CD14-positive monocyte (primary cell): Measurements from ENCODE around the gene RSRC1. TPM values are rescaled to one million over a fixed set of nuclear protein-coding genes. Genes with fewer than 3 reads are reported as not detected.
A peak's percentile ranks its signal among the peaks of the same experiment; 100 is the strongest.
"Not testable (repeated sequence)": the region's sequence is repeated elsewhere in the genome, so short reads cannot be mapped to it uniquely, and the experiment has no call there.

Experiments
- DNase-seq, 3 donors: peaks; one replicate each; pipeline ENCODE4 v3.0.0-alpha.2; 2011 to 2022
- H2AFZ ChIP-seq: 2 replicates; pipeline ENCODE4 v1.6.0; 2012; ENCODE audit warnings: mild to moderate bottlenecking, low read depth, low read length, inconsistent platforms; ENCODE audit not compliant: insufficient read depth, poor library complexity, severe bottlenecking
- H3K27ac ChIP-seq, 2 donors: 1 replicate in 1 of 2; 2 replicates in 1 of 2; pipeline ENCODE4 v1.5.1; 2012 to 2013; ENCODE audit warnings: low read length in 2 of 2, control low read depth in 1 of 2, inconsistent platforms in 1 of 2, low read depth in 1 of 2, mild to moderate bottlenecking in 1 of 2
- H3K27me3 ChIP-seq, 2 donors: one replicate each; pipeline versions ENCODE4 v1.6.0 to v1.6.1; 2011 to 2013; ENCODE audit warnings: low read length in 2 of 2; ENCODE audit not compliant: control insufficient read depth in 2 of 2, insufficient read depth in 2 of 2
- H3K36me3 ChIP-seq, 2 donors: replicated peaks in 1 of 2; 1 replicate in 1 of 2; 2 replicates in 1 of 2; pipeline versions ENCODE4 v1.5.1 to v1.6.1; 2012 to 2013; ENCODE audit warnings: low read length in 2 of 2, control low read depth in 1 of 2, inconsistent platforms in 1 of 2, mild to moderate bottlenecking in 1 of 2; ENCODE audit not compliant: insufficient read depth in 2 of 2, control insufficient read depth in 1 of 2
- H3K4me1 ChIP-seq, 2 donors: 1 replicate in 1 of 2; 2 replicates in 1 of 2; pipeline versions ENCODE4 v1.5.1 to v1.6.1; 2012 to 2013; ENCODE audit warnings: low read length in 2 of 2, control low read depth in 1 of 2, inconsistent platforms in 1 of 2, mild to moderate bottlenecking in 1 of 2, moderate library complexity in 1 of 2; ENCODE audit not compliant: insufficient read depth in 2 of 2, control insufficient read depth in 1 of 2
- H3K4me2 ChIP-seq: replicated peaks from 2 replicates; pipeline ENCODE3; 2012; ENCODE audit warnings: low read length, moderate library complexity, mild to moderate bottlenecking; ENCODE audit not compliant: poor library complexity, severe bottlenecking; ENCODE audit errors: extremely low read depth
- H3K4me3 ChIP-seq, 3 experiments: fragments of 200-600 bp in 1 of 3; sonication (generic) in 1 of 3; replicated peaks in 1 of 3; 1 replicate in 2 of 3; 2 replicates in 1 of 3; pipeline ENCODE4 v1.5.1; 2011 to 2013; ENCODE audit warnings: low read length in 3 of 3, mild to moderate bottlenecking in 3 of 3, control low read depth in 2 of 3, low read depth in 2 of 3, inconsistent platforms in 1 of 3, moderate library complexity in 1 of 3
- H3K79me2 ChIP-seq: 2 replicates; pipeline ENCODE4 v1.6.0; 2012; ENCODE audit warnings: mild to moderate bottlenecking, control low read depth, inconsistent platforms, low read length, moderate library complexity; ENCODE audit not compliant: insufficient read depth
- H3K9ac ChIP-seq: 2 replicates; pipeline ENCODE4 v1.6.0; 2017; ENCODE audit warnings: low read length, mild to moderate bottlenecking; ENCODE audit not compliant: insufficient read depth, poor library complexity, severe bottlenecking
- H3K9me3 ChIP-seq, 2 donors: replicated peaks in 1 of 2; 1 replicate in 1 of 2; 2 replicates in 1 of 2; pipeline versions ENCODE4 v1.5.1 to v1.6.1; 2012 to 2013; ENCODE audit warnings: low read length in 2 of 2, control low read depth in 1 of 2; ENCODE audit not compliant: control insufficient read depth in 1 of 2, insufficient read depth in 1 of 2
- H4K20me1 ChIP-seq: 2 replicates; pipeline ENCODE4 v1.6.0; 2012; ENCODE audit warnings: mild to moderate bottlenecking, low read length, control low read depth, moderate library complexity; ENCODE audit not compliant: insufficient read depth
- H3K27ac Mint-ChIP-seq, 7 donors: one replicate each; pipeline ENCODE4 v1.8.0; 2020; ENCODE audit warnings: mild to moderate bottlenecking in 7 of 7, mixed read lengths in 7 of 7, moderate library complexity in 6 of 7, inconsistent platforms in 2 of 7
- H3K27me3 Mint-ChIP-seq, 3 donors: one replicate each; pipeline ENCODE4 v1.8.0; 2021 to 2022; ENCODE audit warnings: low read depth in 3 of 3, mild to moderate bottlenecking in 3 of 3, mixed read lengths in 3 of 3, moderate library complexity in 3 of 3, inconsistent platforms in 1 of 3
- H3K36me3 Mint-ChIP-seq, 2 donors: one replicate each; pipeline ENCODE4 v1.8.0; 2020; ENCODE audit warnings: mixed read lengths in 2 of 2, inconsistent platforms in 1 of 2, mild to moderate bottlenecking in 1 of 2
- H3K4me1 Mint-ChIP-seq: one replicate; pipeline ENCODE4 v1.8.0; 2020; ENCODE audit warnings: mild to moderate bottlenecking, mixed read lengths
- H3K4me3 Mint-ChIP-seq, 2 donors: one replicate each; pipeline ENCODE4 v1.8.0; 2020; ENCODE audit warnings: mild to moderate bottlenecking in 2 of 2, mixed read lengths in 2 of 2, moderate library complexity in 1 of 2
- H3K9me3 Mint-ChIP-seq, 7 donors: one replicate each; pipeline ENCODE4 v1.8.0; 2020 to 2022; ENCODE audit warnings: mixed read lengths in 7 of 7, mild to moderate bottlenecking in 6 of 7, moderate library complexity in 6 of 7, inconsistent platforms in 2 of 7
- WGBS: methylation state at CpG from one replicate; pipeline ENCODE4 v1.1.5; 2013; ENCODE audit warnings: missing lambda C conversion rate; ENCODE audit not compliant: insufficient coverage; 5-methylcytosine and 5-hydroxymethylcytosine counted together
- intact Hi-C, 2 donors: fragments of 100-400 bp; cut with micrococcal nuclease; formaldehyde crosslinking; loops; one replicate each; pipeline versions ENCODE4 v1.15.0 to v1.15.1; 2023
- polyA plus RNA-seq, 3 donors: library from polyadenylated mRNA; depleted of rRNA in 1 of 3; unstranded in 2 of 3; stranded (reverse) in 1 of 3; fragments of 300-500 nt in 2 of 3; fragments of >200 nt in 1 of 3; fragmentation: Illumina TruSeq in 2 of 3; gene quantifications; 1 replicate in 2 of 3; 2 replicates in 1 of 3; pipeline ENCODE4 v1.2.3, GENCODE V29; 2012 to 2021
- TF ChIP-seq, protein P1 (sequence below): fragments of 200-600 bp; IDR thresholded peaks from one replicate; pipeline ENCODE4 v1.8.0; 2022; ENCODE audit warnings: antibody characterized with exemption, mild to moderate bottlenecking

Gene RSRC1
- polyA plus RNA-seq, 3 donors, result 6.6 to 31.7 (median 15.1) TPM

DNA sequence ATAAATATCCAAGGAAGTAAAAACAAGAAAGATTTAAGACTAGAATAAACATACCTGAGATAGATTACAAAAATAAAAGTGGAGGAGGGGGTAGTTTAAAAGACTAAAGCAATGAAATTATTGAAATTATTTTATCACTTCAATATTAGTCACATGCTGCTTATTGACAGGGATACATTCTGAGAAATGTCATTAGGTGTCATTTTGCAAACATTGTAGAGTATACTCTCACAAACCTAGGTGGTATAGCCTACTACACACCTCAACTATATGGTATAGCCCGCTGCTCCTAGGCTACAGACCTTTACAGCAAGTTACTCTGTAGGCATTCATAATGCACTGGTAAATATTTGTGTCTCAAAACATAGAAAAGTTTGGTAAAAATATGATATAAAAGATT, 384.0 kb downstream of the RSRC1 start:
- no peak overlapping the region for H3K4me2 ChIP-seq
- no peak overlapping the region for H3K9ac ChIP-seq
- H4K20me1 ChIP-seq, result no peaks in the 10 kb centered on the region
- peaks cover 0 to 7% of the 10 kb centered on the region in 2 donors for H3K36me3 Mint-ChIP-seq
- TF ChIP-seq, protein P1, sequence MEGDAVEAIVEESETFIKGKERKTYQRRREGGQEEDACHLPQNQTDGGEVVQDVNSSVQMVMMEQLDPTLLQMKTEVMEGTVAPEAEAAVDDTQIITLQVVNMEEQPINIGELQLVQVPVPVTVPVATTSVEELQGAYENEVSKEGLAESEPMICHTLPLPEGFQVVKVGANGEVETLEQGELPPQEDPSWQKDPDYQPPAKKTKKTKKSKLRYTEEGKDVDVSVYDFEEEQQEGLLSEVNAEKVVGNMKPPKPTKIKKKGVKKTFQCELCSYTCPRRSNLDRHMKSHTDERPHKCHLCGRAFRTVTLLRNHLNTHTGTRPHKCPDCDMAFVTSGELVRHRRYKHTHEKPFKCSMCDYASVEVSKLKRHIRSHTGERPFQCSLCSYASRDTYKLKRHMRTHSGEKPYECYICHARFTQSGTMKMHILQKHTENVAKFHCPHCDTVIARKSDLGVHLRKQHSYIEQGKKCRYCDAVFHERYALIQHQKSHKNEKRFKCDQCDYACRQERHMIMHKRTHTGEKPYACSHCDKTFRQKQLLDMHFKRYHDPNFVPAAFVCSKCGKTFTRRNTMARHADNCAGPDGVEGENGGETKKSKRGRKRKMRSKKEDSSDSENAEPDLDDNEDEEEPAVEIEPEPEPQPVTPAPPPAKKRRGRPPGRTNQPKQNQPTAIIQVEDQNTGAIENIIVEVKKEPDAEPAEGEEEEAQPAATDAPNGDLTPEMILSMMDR, result no peak
- H3K27ac Mint-ChIP-seq, result no peak overlapping the region
- no peaks in the 10 kb centered on the region for H3K4me1 ChIP-seq
- peaks cover 0 to 4% of the 10 kb centered on the region in 2 donors for H3K9me3 ChIP-seq
- H3K4me3 ChIP-seq, result no peak overlapping the region
- no peak overlapping the region for H3K4me3 Mint-ChIP-seq
- H3K4me1 Mint-ChIP-seq, result no peaks in the 10 kb centered on the region
- H3K79me2 ChIP-seq, result no peaks in the 10 kb centered on the region
- no peak overlapping the region for H3K27ac ChIP-seq
- no peaks in the 10 kb centered on the region for H3K36me3 ChIP-seq
- no CpG with 5 or more reads among the region's 1 CpG for WGBS
- peaks cover 4 to 22% (median 13%) of the 10 kb centered on the region in 7 donors for H3K9me3 Mint-ChIP-seq
- no peak for DNase-seq
- no peak overlapping the region for H2AFZ ChIP-seq
- intact Hi-C loops, result no loop called here
- no peaks in the 10 kb centered on the region for H3K27me3 ChIP-seq
- H3K27me3 Mint-ChIP-seq, result no peaks in the 10 kb centered on the region

DNA sequence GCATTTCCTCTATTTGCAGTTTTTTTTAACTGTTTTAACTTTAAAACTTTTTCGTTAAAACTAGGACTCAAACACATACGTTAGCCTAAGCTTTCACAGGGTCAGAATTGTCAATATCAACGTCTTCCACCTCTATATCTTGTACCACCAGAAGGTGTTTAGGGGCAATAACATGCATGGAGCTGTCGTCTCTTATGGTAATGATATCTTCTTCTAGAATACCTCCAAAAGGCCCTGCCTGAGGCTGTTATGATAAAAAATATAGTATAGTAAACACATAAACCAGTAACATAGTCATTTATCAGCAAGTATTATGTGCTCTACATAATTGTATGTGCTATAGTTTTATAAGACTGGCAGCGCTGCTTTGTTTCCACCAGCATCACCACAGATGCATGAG, 384.8 kb downstream of the RSRC1 start:
- 80% methylated on average over 1 of the region's 5 CpGs for WGBS
- no peak overlapping the region for H3K27ac Mint-ChIP-seq
- peaks cover 0 to 7% of the 10 kb centered on the region in 2 donors for H3K36me3 Mint-ChIP-seq

DNA sequence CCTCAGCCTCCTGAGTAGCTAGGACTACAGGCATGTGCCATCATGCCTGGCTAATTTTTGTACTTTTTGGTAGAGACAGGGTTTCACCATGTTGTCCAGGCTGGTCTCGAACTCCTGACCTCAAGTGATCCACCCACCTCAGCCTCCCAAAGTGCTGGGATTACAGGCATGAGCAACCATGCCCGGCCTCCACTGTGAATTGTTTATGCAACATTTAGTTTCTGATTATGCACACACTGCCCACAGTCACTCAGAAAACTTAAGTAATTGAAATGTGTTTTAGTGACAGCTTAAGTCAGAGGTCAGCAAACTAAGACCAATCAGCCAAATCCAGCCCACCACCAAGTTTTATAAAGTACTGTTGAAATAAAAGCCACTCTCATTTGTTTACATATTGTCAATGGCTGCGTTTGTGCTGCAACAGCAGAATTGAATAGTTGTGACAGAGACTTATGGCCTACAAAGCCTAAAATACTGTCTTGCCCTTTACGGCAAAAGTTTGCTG, 385.6 kb downstream of the RSRC1 start:
- intact Hi-C loops, H3K4me3 Mint-ChIP-seq, H3K36me3 ChIP-seq, DNase-seq, H2AFZ ChIP-seq, H3K4me1 ChIP-seq, H3K36me3 Mint-ChIP-seq, H3K4me3 ChIP-seq, H3K9me3 ChIP-seq, H4K20me1 ChIP-seq, H3K4me1 Mint-ChIP-seq, H3K9ac ChIP-seq, H3K27me3 ChIP-seq, H3K79me2 ChIP-seq, H3K27me3 Mint-ChIP-seq, H3K4me2 ChIP-seq, H3K27ac ChIP-seq: not testable (repeated sequence)
- peaks cover 10 to 28% (median 25%) of the 10 kb centered on the region in 7 donors for H3K9me3 Mint-ChIP-seq
- WGBS, result 100% methylated on average over 1 of the region's 4 CpGs
- peak overlapping the region in 1 of 7 donors; percentile 1 for H3K27ac Mint-ChIP-seq

More for the DNA sequence above, 384.8 kb downstream of the RSRC1 start:
- intact Hi-C loops, result no loop called here
- Histone ChIP-seq H3K4me1 (no peaks in the 10 kb centered on the region), H3K4me3 (no peak overlapping the region), H3K9me3 (peaks cover 0 to 7% of the 10 kb centered on the region in 2 donors), H2AFZ (no peak overlapping the region), H3K9ac (no peak overlapping the region), H3K36me3 (no peaks in the 10 kb centered on the region), H4K20me1 (no peaks in the 10 kb centered on the region), H3K79me2 (no peaks in the 10 kb centered on the region), H3K4me2 (no peak overlapping the region), H3K27me3 (no peaks in the 10 kb centered on the region), H3K27ac (no peak overlapping the region)
- no peak for DNase-seq
- no peak overlapping the region for H3K4me3 Mint-ChIP-seq
- H3K27me3 Mint-ChIP-seq, result no peaks in the 10 kb centered on the region
- H3K4me1 Mint-ChIP-seq, result no peaks in the 10 kb centered on the region
- TF ChIP-seq, protein P1, result no peak
- H3K9me3 Mint-ChIP-seq, result peaks cover 7 to 29% (median 18%) of the 10 kb centered on the region in 7 donors
